Effector memory CD8-positive, alpha-beta T cell (primary cell): ENCODE measurements around the gene ABI2.
"Not testable (repeated sequence)": the region's sequence is repeated elsewhere in the genome, so short reads cannot be mapped to it uniquely, and the experiment has no call there.

Source experiments
- ATAC-seq: fragments of 150-1000 bp; cut with Tn5 transposase; replicated peaks from 2 replicates; pipeline ENCODE4 v1.10.0; 2021; ENCODE audit warnings: mild to moderate bottlenecking, moderate library complexity
- DNase-seq, 3 experiments: peaks; one replicate each; pipeline ENCODE4 v3.0.0; 2021
- H3K27ac Mint-ChIP-seq, 2 donors: one replicate each; pipeline ENCODE4 v1.8.0; 2022; ENCODE audit warnings: mild to moderate bottlenecking in 2 of 2, mixed read lengths in 2 of 2, moderate library complexity in 2 of 2
- H3K27me3 Mint-ChIP-seq, 2 donors: one replicate each; pipeline ENCODE4 v1.8.0; 2022; ENCODE audit warnings: mixed read lengths in 2 of 2
- H3K36me3 Mint-ChIP-seq: one replicate; pipeline ENCODE4 v1.8.0; 2022; ENCODE audit warnings: mild to moderate bottlenecking, moderate library complexity, mixed read lengths; ENCODE audit not compliant: insufficient read depth
- H3K4me1 Mint-ChIP-seq, 2 donors: one replicate each; pipeline ENCODE4 v1.8.0; 2022; ENCODE audit warnings: low read depth in 2 of 2, mixed read lengths in 2 of 2
- H3K4me3 Mint-ChIP-seq, 2 donors: one replicate each; pipeline ENCODE4 v1.8.0; 2022; ENCODE audit warnings: mild to moderate bottlenecking in 2 of 2, mixed read lengths in 2 of 2, moderate library complexity in 2 of 2
- H3K9me3 Mint-ChIP-seq, 2 donors: one replicate each; pipeline ENCODE4 v1.8.0; 2022; ENCODE audit warnings: mixed read lengths in 2 of 2

ABI2 gene

GRCh38 chr2:203413796-203414195, 85.6 kb downstream of the ABI2 start:
- H3K27ac Mint-ChIP-seq, result no peak overlapping the region
- peaks cover 12% of the 10 kb centered on the region for H3K36me3 Mint-ChIP-seq
- no peak for ATAC-seq

DNA sequence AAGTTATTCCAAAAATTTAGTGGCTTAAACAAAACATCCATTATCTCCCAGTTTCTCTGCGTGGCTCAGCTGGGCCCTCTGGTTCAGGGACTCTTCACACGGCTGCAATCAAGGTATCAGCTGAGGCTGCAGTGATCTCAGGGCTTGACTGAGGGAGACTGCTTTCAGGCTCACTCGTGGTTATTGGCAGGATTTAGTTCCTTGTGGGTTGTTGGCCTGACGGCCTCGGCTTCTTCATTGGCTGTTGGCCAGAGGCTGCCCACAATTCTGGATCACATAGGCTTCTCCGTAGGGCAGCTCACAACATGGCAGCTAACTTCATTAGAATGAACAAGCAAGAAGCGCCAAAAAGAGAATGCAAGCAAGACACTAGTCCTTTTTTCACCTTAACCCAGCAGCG, 90.1 kb downstream of the ABI2 start:
- H3K36me3 Mint-ChIP-seq, result peaks cover 15% of the 10 kb centered on the region
- H3K27me3 Mint-ChIP-seq, result no peaks in the 10 kb centered on the region
- H3K4me1 Mint-ChIP-seq, result no peaks in the 10 kb centered on the region
- H3K9me3 Mint-ChIP-seq, result peaks cover 0 to 3% of the 10 kb centered on the region in 2 donors
- no peak overlapping the region for H3K27ac Mint-ChIP-seq
- no peak for DNase-seq
- no peak overlapping the region for H3K4me3 Mint-ChIP-seq
- ATAC-seq, result no peak

More at GRCh38 chr2:203413796-203414195, 85.6 kb downstream of the ABI2 start:
- peaks cover 0 to 5% of the 10 kb centered on the region in 2 donors for H3K4me1 Mint-ChIP-seq
- H3K4me3 Mint-ChIP-seq, result no peak overlapping the region
- no peaks in the 10 kb centered on the region for H3K27me3 Mint-ChIP-seq
- H3K9me3 Mint-ChIP-seq, result peaks cover 0 to 3% of the 10 kb centered on the region in 2 donors
- no peak for DNase-seq

- no peak for ATAC-seq
Observed at GRCh38 chr2:203427061-203427460, 98.9 kb downstream of the ABI2 start.

DNA sequence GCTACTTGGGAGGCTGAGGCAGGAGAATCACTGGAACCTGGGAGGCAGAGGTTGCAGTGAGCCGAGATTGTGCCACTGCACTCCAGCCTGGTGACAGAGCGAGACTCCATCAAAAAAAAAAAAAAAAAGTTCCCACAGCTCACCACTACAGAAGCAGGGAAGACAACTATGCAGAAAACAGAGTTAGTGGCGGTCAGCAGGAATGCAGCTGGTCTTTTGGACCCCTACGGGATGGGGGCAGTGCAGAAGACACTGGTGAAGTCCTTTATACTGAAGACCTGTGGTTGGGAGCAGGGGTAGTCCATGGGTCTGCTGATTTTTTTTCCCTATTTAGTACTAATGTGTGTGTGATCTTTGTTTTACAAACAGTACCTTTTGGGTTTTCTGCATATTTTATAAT, 101.4 kb downstream of the ABI2 start:
- not testable (repeated sequence) for DNase-seq, H3K27ac Mint-ChIP-seq, H3K4me3 Mint-ChIP-seq, H3K4me1 Mint-ChIP-seq, ATAC-seq, H3K27me3 Mint-ChIP-seq, H3K9me3 Mint-ChIP-seq, H3K36me3 Mint-ChIP-seq

More at GRCh38 chr2:203427061-203427460, 98.9 kb downstream of the ABI2 start:
- no peak overlapping the region for H3K4me3 Mint-ChIP-seq
- no peak for DNase-seq
- H3K4me1 Mint-ChIP-seq, result no peaks in the 10 kb centered on the region
- H3K27ac Mint-ChIP-seq, result peak overlapping the region in 1 of 2 donors; percentile 8
- H3K9me3 Mint-ChIP-seq, result no peaks in the 10 kb centered on the region
- peaks cover 6% of the 10 kb centered on the region for H3K36me3 Mint-ChIP-seq
- H3K27me3 Mint-ChIP-seq, result no peaks in the 10 kb centered on the region

GRCh38 chr2:203431391-203432185, 103.4 kb downstream of the ABI2 start:
- Mint-ChIP-seq H3K36me3 (peaks cover 6% of the 10 kb centered on the region), H3K9me3 (no peaks in the 10 kb centered on the region), H3K27me3 (no peaks in the 10 kb centered on the region), H3K4me3 (no peak overlapping the region), H3K4me1 (no peaks in the 10 kb centered on the region), H3K27ac (no peak overlapping the region)
- ATAC-seq, result no peak
- no peak for DNase-seq

- no peaks in the 10 kb centered on the region for H3K9me3 Mint-ChIP-seq
- no peak for DNase-seq
- H3K4me1 Mint-ChIP-seq, result no peaks in the 10 kb centered on the region
- H3K36me3 Mint-ChIP-seq, result no peaks in the 10 kb centered on the region
- ATAC-seq, result no peak
- no peak overlapping the region for H3K27ac Mint-ChIP-seq
- H3K4me3 Mint-ChIP-seq, result no peak overlapping the region
- no peaks in the 10 kb centered on the region for H3K27me3 Mint-ChIP-seq
Observed at GRCh38 chr2:203432811-203433210, 104.6 kb downstream of the ABI2 start.

GRCh38 chr2:203436496-203436895, 108.3 kb downstream of the ABI2 start:
- Mint-ChIP-seq H3K9me3 (no peaks in the 10 kb centered on the region), H3K4me3 (no peak overlapping the region), H3K27ac (peak overlapping the region in 1 of 2 donors; percentile 51), H3K36me3 (no peaks in the 10 kb centered on the region), H3K4me1 (no peaks in the 10 kb centered on the region), H3K27me3 (no peaks in the 10 kb centered on the region)
- DNase-seq (no peak), ATAC-seq (no peak)

DNA sequence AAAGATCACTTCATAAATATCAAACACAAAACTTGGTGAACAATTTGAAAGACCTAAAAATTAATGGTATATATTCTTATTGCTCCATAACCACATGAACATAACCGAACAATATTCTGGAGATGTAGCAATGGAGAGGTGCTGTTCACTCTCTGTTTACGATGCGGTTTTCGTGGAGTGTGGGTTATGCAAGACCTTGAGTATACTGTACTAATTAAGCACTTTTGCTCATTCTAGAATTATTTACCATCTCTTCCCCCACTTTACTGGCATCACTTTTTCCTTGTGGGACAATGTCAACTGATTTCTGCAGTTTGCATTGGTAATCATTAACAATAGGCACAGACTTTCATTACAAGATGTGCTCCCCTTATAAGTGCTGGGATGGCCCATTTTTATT, 109.3 kb downstream of the ABI2 start:
- no peak for ATAC-seq

GRCh38 chr2:203438528-203438927, 110.3 kb downstream of the ABI2 start:
- H3K27ac Mint-ChIP-seq, result no peak overlapping the region
- H3K36me3 Mint-ChIP-seq, result no peaks in the 10 kb centered on the region
- no peaks in the 10 kb centered on the region for H3K9me3 Mint-ChIP-seq
- H3K4me3 Mint-ChIP-seq, result no peak overlapping the region
- H3K4me1 Mint-ChIP-seq, result no peaks in the 10 kb centered on the region
- H3K27me3 Mint-ChIP-seq, result no peaks in the 10 kb centered on the region
- no peak for DNase-seq
- ATAC-seq, result no peak

More for the DNA sequence above, 109.3 kb downstream of the ABI2 start:
- no peak overlapping the region for H3K27ac Mint-ChIP-seq
- H3K4me3 Mint-ChIP-seq, result no peak overlapping the region
- no peaks in the 10 kb centered on the region for H3K9me3 Mint-ChIP-seq
- H3K4me1 Mint-ChIP-seq, result no peaks in the 10 kb centered on the region
- DNase-seq, result no peak
- H3K27me3 Mint-ChIP-seq, result no peaks in the 10 kb centered on the region
- no peaks in the 10 kb centered on the region for H3K36me3 Mint-ChIP-seq

GRCh38 chr2:203440671-203441070, 112.5 kb downstream of the ABI2 start:
- no peaks in the 10 kb centered on the region for H3K27me3 Mint-ChIP-seq
- H3K27ac Mint-ChIP-seq, result no peak overlapping the region
- ATAC-seq (no peak), DNase-seq (no peak)
- no peak overlapping the region for H3K4me3 Mint-ChIP-seq
- no peaks in the 10 kb centered on the region for H3K9me3 Mint-ChIP-seq
- H3K36me3 Mint-ChIP-seq, result no peaks in the 10 kb centered on the region
- no peaks in the 10 kb centered on the region for H3K4me1 Mint-ChIP-seq

GRCh38 chr2:203441463-203441862, 113.3 kb downstream of the ABI2 start:
- Mint-ChIP-seq H3K27ac (peak overlapping the region in 1 of 2 donors; percentile 10), H3K36me3 (no peaks in the 10 kb centered on the region)

GRCh38 chr2:203442463-203442862, 114.3 kb downstream of the ABI2 start:
- Mint-ChIP-seq H3K27me3 (no peaks in the 10 kb centered on the region), H3K4me1 (no peaks in the 10 kb centered on the region), H3K27ac (no peak overlapping the region), H3K36me3 (no peaks in the 10 kb centered on the region), H3K4me3 (no peak overlapping the region), H3K9me3 (no peaks in the 10 kb centered on the region)
- ATAC-seq (no peak), DNase-seq (no peak)

More at GRCh38 chr2:203441463-203441862, 113.3 kb downstream of the ABI2 start:
- H3K27me3 Mint-ChIP-seq, result no peaks in the 10 kb centered on the region
- ATAC-seq (no peak), DNase-seq (no peak)
- no peak overlapping the region for H3K4me3 Mint-ChIP-seq
- H3K9me3 Mint-ChIP-seq, result no peaks in the 10 kb centered on the region
- H3K4me1 Mint-ChIP-seq, result no peaks in the 10 kb centered on the region

- no peak for DNase-seq
- no peaks in the 10 kb centered on the region for H3K36me3 Mint-ChIP-seq
- no peak for ATAC-seq
- no peaks in the 10 kb centered on the region for H3K9me3 Mint-ChIP-seq
- no peaks in the 10 kb centered on the region for H3K27me3 Mint-ChIP-seq
- no peak overlapping the region for H3K4me3 Mint-ChIP-seq
- no peak overlapping the region for H3K27ac Mint-ChIP-seq
- no peaks in the 10 kb centered on the region for H3K4me1 Mint-ChIP-seq
Observed at GRCh38 chr2:203444738-203445137, 116.5 kb downstream of the ABI2 start.

- Mint-ChIP-seq H3K4me3 (no peak overlapping the region), H3K36me3 (no peaks in the 10 kb centered on the region), H3K4me1 (no peaks in the 10 kb centered on the region), H3K27ac (no peak overlapping the region), H3K9me3 (no peaks in the 10 kb centered on the region), H3K27me3 (no peaks in the 10 kb centered on the region)
- no peak for DNase-seq
- ATAC-seq, result no peak
Observed at GRCh38 chr2:203446071-203446481, 117.9 kb downstream of the ABI2 start.
